ENCODE data around the gene VPREB3.
A peak's percentile ranks its signal among the peaks of the same experiment; 100 is the strongest.
"Not testable (repeated sequence)": the region's sequence is repeated elsewhere in the genome, so short reads cannot be mapped to it uniquely, and the experiment has no call there.

VPREB3 gene

DNA sequence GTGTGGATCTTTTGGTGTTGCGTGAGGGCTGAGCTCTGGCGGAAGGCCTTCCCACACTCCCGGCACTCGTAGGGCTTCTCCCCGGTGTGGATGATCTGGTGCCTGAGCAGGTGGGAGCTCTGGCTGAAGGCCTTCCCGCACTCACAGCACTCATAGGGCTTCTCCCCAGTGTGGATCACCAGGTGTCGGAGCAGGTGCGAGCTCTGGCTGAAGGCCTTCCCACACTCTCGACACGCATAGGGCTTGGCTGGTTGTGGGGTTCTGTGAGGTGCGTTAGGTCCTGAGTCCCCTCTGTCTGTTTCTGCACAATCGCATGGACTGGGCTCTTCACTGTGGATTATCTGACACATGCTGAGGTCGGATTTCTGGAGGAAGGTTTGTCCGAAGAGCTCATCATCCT lies 9.7 kb downstream of the VPREB3 start:
- no peak for DNase-seq

DNA sequence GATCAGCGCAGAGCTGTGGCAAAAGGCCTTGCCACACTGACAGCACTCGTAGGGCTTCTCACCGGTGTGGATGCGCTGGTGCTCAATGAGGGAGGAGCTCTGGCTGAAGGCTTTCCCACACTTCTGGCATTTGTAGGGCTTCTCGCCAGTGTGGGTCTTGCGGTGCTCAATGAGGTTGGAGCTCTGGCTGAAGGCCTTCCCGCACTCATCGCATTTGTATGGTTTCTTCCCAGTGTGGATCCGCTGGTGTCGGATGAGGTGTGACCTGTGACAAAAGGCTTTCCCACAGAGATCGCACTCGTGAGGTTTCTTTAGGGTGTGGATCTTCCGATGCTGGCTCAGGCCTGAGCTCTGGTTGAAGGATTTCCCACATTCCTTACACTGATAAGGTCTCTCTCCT lies 10.2 kb downstream of the VPREB3 start:
- DNase-seq, result no peak

DNA sequence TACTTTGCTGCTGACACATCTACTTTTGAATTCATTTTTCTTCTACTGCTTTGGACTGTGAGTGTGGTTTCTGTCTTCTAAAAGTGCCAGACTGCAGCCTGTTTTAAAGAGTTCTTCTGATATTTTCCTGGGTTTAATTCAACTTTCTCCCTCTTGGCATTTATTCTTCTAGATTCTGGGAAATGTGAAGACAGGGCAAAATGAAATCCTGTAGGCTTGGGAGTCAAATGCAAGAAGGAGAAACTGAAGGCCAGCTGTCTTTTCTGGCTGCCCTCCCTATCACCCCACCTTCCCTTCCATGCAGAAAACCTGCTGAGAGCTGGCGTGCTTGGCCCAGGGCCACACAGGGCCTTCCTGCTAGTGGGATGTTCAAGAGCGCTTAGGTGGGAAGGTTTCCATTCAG lies 10.9 kb downstream of the VPREB3 start:
- DNase-seq, result no peak

DNA sequence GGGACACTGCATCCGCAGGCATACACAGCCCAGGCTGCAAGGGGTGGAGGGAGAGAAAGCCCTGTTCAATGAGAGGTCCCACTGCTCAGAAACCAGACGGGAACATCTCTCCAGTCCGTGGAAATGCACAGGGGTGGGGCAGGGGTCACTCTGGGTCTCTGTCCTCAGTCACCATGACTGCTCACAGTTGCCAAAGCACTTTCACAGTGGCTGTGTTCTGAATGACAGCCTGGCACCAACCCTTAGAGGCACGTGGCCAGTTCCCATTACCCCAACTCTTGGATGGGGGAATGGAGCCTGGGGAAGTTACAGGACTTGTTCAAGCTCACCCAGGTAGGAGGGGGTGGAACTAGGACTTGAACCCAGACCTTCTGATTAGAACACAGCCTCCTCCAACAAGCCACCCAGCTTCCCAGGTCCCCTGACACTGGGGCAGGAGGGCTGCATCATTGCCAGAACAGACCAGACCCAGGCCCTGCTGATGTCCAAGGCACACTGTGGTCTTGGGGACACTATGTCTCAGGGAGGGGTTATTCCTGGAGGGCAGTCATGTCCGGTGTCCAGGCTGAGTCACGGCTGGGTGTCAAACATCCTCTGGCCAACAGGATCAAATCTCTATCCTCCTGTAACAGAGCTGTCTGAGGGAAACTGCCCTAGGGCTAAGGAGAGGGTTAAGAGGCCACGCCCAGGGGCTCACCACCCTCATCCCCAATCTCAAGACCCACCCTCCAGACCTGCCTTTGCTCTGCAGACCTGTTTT lies 11.5 kb downstream of the VPREB3 start:
- peak in 1 of 56 donors; percentile 15 for DNase-seq

DNA sequence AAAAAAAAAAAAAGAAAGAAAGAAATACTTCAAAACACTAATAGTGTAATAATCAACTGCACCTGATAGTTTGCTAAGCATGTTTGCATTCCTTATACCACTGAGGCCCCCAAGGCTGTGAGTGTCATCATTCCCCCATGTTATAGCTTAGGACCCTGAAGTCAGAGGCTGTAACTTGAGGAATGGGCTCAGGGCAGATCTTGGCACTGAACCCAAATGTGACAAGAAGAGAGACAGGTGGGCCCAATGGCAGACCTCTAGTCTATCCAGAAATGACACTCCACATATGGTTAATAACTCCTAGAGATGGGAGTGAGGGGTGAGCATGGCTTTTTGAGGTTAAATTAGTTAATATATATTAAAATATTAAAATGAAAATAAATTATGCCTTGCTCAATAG lies 16.5 kb downstream of the VPREB3 start:
- DNase-seq, result no peak

DNA sequence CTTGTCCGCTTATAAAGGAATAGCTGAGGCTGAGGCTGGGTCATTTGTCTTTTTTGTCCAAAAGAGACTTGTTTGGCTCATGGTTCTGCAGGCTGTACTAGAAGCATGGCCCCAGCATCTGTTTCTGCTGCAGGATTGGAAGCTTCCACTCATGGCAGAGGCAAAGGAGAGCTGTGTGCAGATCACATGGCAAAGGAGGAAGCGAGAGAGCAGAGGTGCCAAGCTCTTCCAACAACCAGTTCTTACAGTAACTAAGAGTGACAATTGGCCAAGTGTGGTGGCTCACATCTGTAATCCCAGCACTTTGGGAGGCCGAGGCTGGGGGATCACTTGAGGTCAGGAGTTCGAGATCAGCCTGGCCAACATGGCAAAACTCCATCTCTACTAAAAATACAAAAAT lies 26.1 kb downstream of the VPREB3 start:
- DNase-seq, result not testable (repeated sequence)

DNA sequence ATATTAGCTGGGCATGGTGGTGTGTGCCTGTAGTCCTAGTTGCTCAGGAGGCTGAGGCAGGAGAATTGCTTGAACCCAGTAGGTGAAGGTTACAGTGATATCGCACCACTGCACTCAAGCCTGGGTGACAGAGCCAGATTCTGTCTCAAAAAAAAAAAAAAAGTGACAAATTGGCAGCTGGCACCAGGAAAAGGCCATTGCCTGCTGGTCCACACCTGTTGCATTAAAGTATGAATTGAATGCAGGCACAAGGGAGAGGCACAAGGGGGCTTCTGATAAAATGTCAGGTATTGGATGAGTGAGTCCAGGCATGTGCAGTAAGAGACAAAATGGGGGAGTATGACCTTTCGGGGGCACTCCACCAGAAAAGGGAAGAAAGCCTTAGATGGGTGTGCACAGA lies 31.5 kb downstream of the VPREB3 start:
- no peak for DNase-seq

DNA sequence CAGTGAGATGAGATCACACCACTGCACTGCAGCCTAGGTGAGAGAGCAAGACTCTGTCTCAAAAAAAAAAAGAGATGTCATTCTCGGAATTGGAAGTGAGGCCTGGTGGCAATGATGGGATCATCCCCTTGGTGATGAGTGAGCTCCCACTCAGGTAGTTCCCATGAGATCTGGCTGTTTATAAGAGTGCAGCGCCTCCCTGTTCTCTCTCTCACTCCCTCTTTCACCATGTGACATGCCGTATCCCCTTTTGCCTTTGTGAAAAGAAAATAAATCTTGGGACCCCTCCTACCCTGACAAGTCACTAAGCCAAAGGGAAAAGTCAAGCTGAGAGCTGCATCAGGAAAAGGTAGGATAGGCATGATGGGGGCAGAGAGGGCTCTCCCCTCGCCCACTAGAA lies 32.1 kb downstream of the VPREB3 start:
- no peak for DNase-seq

DNA sequence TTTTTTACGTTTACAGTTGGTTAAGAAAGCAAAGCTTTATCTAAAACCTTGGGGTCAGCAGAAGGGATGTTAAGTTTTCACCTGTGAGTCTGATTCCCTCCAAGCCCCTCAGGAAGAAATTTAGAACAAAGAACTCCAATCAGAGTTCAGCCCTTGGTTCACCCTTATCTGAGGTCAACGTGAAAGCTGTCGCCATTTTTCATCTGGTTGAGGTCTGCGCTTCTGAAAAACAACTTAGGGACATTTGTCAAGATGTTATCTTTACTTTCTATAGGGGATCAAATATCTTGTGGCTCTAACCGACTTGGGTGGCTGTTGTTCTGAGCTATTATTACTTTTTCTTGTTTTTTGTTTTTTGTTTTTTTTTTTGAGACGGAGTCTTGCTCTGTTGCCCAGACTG lies 33.4 kb downstream of the VPREB3 start:
- no peak for DNase-seq

DNA sequence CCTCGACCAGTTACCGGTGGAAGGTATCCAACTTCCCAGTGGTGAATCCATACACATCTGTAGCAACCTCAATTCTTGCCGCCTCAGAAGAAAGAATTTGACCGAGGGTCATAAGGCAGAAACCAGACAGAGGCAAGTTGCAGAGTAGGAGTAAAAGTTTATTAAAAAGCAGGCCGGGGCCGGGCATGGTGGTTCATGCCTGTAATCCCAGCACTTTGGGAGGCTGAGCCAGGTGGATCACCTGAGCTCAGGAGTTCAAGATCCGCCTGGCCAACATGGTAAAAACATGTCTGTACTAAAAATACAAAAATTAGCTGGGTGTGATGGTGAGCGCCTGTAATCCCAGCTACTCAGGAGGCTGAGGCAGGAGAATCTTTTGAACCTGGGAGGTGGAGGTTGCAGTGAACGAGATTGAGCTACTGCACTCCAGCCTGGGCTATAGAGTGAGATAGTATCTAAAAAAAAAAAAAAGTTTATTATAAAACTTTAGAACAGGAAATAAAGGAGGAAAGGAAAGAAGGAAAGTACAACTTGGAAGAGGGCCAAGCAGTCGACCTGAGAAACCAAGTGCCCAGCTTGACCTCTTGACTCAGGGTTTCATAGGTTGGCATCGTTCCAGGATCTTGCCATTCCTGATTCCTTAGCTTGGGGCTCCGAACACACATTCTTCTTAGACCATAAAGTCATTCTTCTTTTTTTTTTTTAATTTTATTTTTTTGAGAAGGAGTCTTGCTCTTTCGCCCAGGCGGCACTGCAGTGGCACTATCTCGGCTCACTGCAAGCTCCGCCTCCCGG lies 35.7 kb downstream of the VPREB3 start:
- peak in 1 of 56 donors; percentile 5 for DNase-seq

DNA sequence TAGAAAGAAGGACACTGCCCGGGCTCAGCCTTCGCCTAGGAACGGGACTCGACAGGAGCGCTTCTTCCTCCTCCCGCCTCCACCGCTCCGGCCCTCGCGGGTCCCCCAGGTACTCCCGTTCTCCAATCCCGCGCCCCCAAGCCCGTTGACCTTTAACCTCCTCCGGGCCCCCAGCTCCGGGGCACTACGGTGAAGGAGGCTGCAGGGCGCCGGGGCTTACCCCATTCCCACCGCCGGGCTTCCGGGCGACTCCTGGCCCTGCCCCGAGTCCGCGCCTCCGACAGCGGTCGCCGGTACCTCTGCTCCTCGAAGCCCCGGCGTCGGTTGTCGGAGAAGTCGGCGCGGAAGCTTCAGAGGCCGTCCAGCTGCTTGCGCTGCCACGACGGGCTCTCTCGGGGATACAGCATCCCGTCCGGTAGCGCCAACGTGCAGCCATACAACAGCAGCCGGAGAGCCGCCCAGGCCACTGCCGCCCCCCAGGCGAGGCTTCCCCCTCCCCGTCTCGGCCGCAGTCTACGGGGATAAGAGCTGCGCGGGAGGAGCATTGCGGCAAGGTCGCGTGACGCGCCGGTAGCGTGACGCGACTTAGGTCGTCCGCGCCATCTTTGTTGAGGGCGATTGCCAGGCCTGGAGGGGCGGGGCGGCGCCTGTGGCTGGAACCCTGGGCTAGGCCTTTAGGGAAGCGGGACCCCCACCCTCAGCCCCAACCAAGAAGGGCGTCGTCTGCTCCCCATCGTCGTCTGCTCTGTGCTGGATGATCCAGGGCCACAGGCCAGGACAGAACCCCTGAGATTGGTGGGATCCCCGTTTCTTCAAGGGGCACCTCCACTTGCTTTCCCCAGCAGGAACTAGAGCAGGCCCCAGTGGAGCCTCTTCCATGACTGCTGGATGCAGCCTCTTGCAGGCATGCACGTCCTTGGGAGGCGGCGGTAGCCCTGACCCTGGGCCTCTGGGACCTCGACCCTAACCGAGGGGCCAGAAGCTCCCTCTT lies 37.1 kb downstream of the VPREB3 start:
- peak; percentile 28 to 90 (median 78) for DNase-seq

DNA sequence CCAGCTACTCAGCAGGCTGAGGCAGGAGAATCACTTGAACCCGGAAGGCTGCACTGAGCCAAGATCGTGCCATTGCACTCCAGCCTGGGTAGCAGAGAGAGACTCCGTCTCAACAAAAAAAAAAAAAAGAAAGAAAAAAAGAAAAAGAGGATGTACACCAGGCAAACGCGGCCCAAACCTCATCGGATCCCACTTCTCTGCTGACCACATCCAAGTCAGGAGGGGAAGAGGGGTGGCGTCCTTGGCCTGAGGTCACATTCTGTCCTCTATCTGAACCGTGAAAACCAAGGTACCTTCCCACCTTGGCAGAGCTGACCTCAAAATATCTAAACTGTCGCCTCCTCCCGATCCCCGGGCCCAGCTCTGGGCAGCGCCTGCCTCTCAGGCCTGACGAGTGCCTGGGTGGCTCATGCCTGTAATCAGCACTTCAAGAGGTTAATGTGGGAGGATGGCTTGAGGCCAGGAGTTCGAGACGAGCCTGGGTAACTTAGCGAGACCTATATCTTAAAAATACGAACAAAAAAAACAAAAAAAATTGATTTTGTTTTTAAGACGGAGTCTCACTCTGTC lies 38.3 kb downstream of the VPREB3 start:
- DNase-seq, result no peak

DNA sequence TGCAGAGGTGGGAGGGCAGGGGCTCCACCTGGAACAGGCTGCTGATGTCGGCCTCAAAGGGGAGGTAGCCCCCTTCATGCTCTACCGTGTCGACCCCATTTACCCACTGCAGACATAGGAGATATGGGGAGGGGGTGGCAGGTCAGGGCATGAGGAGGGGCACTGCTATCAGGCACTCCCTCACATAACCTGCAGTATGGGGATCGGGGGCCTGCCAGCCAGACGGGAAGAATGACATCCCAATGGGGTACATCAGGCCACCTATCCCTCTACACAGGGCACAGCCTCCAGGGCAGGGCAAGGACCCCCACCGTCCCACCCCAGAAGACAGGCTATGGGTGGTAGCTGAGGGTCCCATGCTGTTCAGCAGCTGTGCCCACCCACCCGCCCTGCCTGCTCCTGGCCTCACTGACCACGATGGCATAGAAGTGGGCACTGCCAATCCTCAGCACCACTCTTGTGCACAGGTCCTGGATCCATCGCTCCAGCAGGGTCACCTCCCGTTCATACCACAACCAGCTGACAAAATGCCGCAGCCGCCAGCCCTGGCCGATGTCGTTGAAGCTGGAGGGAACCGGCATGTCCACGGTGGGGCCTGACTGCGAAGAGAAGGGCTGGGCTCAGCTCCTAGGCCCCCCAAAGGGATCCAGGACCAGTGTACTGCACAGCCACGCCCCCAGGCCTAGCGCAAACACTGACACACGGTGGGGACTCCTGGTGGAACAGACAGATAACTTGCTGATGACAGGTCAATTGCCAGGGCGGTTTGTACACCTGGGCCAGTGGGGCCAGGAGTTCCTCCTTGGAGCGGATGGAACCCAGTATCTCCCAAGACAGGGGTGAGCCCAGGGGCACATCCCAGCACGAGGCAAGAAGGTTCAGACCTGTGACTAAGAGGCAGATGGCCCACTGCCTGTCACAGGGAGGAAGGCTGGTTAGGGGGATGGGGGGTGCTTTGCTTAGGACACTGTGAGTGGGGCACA lies 39.3 kb downstream of the VPREB3 start:
- DNase-seq, result no peak

DNA sequence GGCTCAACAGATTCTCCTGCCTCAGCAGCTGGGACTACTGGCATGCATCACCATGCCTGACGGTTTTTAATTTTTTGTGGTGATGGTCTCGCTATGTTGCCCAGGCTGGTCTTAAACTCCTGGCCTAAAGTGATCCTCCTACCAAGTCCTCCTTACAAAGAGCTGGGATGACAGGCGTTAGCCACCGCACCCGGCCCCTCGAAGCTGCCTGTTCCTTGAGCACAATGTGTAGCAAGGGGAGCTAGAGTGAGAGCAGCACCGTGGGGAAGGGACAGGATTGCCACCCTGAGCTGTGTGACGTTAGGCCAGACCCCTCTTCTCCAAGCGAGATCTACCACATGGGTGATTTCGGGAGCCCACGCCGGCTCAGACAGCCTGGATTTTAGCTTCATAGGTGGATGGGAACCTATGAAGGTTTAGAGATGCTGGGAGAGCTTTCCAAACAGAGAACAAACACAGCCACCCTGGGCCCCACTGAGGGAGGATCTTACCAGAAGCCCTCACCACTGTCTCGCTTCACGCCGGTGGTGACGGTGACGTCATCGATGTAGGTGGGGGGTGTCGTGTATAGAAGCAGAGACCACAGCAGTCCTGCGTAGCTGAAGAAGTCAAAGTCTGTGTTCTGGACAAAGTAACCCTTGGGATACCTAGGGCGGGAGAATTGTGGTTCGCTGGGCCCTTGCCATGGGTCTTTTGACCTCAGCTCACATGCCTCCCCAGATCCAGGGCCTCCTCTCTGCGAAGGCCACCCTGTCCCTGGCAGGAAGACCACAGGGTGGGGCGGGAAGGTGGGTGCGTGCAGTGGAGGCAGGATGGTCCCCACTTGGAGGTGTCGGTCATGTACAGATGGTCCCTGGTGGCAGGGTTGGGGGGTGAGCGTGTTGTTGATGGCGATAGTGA lies 40.3 kb downstream of the VPREB3 start:
- no peak for DNase-seq

DNA sequence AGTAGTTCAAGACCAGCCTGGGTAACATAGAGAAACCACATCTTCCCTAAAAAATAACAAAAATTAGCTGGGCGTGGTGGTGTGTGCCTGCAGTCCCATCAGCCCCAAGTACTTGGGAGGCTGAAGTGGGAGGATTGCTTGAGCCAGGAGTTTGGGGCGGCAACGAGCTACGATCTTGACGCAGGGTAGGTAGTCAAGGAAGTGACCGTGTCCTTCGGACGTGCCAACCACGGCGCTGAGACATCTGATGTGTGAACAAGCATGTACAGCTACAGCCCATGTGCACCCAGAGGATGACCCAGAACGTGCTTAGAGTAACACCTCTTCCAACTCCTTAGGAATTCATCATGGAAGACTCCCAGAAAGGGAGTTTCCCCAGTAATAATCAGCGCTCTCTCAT lies 42.0 kb downstream of the VPREB3 start:
- DNase-seq, result no peak

DNA sequence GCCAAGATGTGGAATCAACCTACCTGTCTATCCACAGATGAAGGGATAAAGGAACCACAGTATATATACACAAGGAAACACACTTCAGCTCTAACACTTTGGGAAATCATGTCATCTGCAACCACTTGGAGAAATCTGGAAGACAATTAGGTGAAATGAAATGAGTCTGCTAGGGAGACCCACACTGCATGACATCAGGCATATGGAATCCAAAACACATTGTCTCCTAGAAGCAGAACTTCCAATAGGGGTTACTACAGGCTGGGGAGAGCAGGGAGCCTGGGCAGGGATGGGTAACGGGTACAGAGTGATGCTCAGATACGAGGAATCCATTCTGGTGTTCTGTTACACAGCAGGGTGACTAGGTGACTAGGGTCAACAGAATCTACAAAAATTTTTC lies 45.1 kb downstream of the VPREB3 start:
- DNase-seq, result no peak

DNA sequence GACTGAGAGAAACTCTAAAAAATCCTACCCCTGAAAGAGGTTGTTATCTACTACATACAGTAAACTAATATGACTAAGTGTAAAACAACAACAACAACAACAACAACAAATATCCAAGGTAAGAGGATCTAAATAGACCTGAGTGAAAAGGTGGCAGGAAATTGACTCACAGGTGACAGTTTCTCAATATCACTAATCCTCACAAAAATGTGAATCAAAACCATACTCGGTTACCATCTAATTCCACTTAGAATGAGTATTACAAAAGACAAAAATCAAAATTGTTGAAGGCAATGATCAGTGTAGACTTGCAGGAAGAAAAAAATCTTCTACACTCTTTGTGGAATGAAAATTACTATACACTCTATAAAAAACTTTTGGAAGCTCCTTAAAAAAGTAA lies 46.0 kb downstream of the VPREB3 start:
- no peak for DNase-seq

DNA sequence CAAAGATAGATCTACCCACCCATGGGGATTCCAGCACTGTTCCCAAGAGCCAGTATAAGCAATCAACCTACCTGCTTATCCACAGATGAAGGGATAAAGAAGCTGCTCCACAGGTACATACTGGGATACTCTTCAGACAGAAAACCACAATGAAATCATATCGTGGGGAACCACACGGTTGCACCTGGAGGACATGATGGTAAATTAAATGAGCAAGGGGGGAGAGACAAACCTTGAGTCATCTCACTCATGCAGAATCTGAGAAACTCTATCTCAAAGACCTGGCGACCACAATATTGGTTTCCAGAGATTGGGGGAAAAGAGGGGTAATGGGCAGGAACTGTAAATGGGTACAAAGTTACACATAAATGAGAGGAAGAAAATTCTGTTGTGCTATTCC lies 48.9 kb downstream of the VPREB3 start:
- no peak for DNase-seq

DNA sequence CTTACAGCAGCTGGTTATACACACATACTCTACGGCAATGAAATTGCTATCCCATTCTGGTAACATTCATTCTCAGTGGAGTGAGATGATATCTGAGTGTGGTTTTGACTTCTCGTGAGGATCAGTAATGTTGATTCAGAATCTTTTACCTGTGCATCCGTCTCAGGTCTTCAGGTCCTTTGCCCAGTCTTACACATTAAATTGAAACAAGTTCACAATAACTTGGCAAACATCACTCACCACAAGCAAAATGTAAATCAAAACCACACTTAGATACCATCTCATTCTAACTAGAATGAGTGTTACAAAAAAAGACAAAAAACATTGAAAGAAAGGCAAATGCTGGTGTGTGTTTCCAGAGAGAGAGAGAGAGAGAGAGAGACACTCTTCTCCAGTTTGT lies 49.4 kb downstream of the VPREB3 start:
- no peak for DNase-seq
